ENCODE results near the gene EGFL6. TPM values are rescaled to one million over a fixed set of nuclear protein-coding genes. Genes with fewer than 3 reads are reported as not detected.
"Not testable (repeated sequence)": the region's sequence is repeated elsewhere in the genome, so short reads cannot be mapped to it uniquely, and the experiment has no call there.

EGFL6 gene
- total and polyA plus RNA-seq, 10 of the 15 experiments (the other 5 are each of a cell fraction or from before 2014, with no cell fraction given) = 0.03 TPM; not detected in 9

DNA sequence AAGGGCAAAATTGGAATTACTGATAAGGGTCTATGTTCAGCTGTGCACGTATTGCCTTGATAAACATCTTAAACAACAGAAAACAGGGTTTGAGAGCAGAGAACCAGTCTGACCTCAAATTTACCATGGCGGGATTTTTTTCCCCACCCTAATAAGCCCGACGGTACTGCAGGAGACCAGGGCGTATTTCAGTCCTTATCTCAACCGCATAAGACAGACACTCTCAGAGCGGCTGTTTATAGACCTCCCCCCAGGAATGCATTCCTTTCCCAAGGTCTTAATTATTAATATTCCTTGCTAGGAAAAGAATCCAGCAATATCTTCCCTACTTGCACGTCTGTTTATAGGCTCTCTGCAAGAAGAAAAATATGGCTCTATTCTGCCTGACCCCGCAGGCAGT, 67.8 kb downstream of the EGFL6 start:
- DNase-seq (ENCODE audit: low read depth, low spot score); H3K4me3 ChIP-seq; ATAC-seq; H4K20me1 ChIP-seq (ENCODE audit: control insufficient read depth, insufficient read depth); FAIRE-seq; SMC1A ChIA-PET (ENCODE audit: uncharacterized antibody, unreplicated experiment); H3K27ac ChIP-seq (ENCODE audit: control insufficient read depth, insufficient read depth); H3K4me1 ChIP-seq (ENCODE audit: control insufficient read depth, insufficient read depth, low read length); intact Hi-C loops (cut with micrococcal nuclease; ENCODE audit: unreplicated experiment); H3K36me3 ChIP-seq (ENCODE audit: control insufficient read depth in 2 of 2, insufficient read depth in 2 of 2, low read length in 1 of 2); H2AFZ ChIP-seq (ENCODE audit: control insufficient read depth, low read depth, low read length); BruUV-seq (replicated peaks); RAD21 ChIA-PET (ENCODE audit: unreplicated experiment); H3K27me3 ChIP-seq (replicated peaks in 1 of 2; ENCODE audit: control insufficient read depth in 2 of 2, insufficient read depth in 2 of 2, low read length in 1 of 2); H3K9ac ChIP-seq (ENCODE audit: control insufficient read depth, insufficient read depth, low read length); H3K4me2 ChIP-seq (ENCODE audit: control insufficient read depth, insufficient read depth); CTCF ChIA-PET; H3K79me2 ChIP-seq (ENCODE audit: control insufficient read depth, insufficient read depth, low read length); POLR2A ChIA-PET: not testable (repeated sequence)
- in situ Hi-C loops (cut with MboI) = loop anchor here (5.0 kb wide), 1 partner anchor 120 kb away; no protein-coding TSS in a partner anchor
- 57% methylated on average over 9 of the region's 9 CpGs for WGBS (ENCODE audit: insufficient coverage, insufficient replicate concordance, low lambda C conversion rate, missing lambda C conversion rate)
- H3K9me3 ChIP-seq (replicated peaks; ENCODE audit: control insufficient read depth, insufficient read depth, low read length) = peaks cover 10% of the 10 kb centered on the region

DNA sequence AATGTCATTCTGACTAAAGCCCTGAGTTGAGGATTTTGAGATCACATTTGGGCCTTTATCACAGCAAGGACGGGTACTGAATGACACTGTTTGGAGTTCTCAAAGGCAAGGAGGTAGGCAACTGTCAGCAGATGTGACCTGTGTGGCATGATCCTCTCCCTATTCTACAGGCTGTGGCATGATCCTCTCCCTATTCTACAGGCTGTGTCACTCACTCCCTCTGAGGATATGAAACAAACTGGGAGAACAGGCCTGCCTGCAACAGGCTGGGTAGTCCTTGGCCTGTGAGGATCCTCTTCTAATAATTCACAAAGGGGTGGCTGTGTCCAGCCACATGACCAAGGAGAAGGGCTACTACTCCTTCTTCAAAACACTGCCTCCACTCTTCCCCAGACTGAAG, 68.6 kb downstream of the EGFL6 start:
- Histone ChIP-seq H2AFZ (ENCODE audit: control insufficient read depth, low read depth, low read length) (no peak overlapping the region), H3K9me3 (replicated peaks; ENCODE audit: control insufficient read depth, insufficient read depth, low read length) (peaks cover 10% of the 10 kb centered on the region), H3K4me2 (ENCODE audit: control insufficient read depth, insufficient read depth) (no peak overlapping the region), H3K36me3 (ENCODE audit: control insufficient read depth in 2 of 2, insufficient read depth in 2 of 2, low read length in 1 of 2) (no peaks in the 10 kb centered on the region), H3K79me2 (ENCODE audit: control insufficient read depth, insufficient read depth, low read length) (no peaks in the 10 kb centered on the region), H3K9ac (ENCODE audit: control insufficient read depth, insufficient read depth, low read length) (no peak overlapping the region), H3K27me3 (replicated peaks in 1 of 2; ENCODE audit: control insufficient read depth in 2 of 2, insufficient read depth in 2 of 2, low read length in 1 of 2) (no peaks in the 10 kb centered on the region; a peak in 1 of 4 replicates), H4K20me1 (ENCODE audit: control insufficient read depth, insufficient read depth) (no peaks in the 10 kb centered on the region), H3K4me3 (no peak overlapping the region), H3K27ac (ENCODE audit: control insufficient read depth, insufficient read depth) (no peak overlapping the region), H3K4me1 (ENCODE audit: control insufficient read depth, insufficient read depth, low read length) (no peaks in the 10 kb centered on the region)
- WGBS (ENCODE audit: insufficient coverage, insufficient replicate concordance, low lambda C conversion rate, missing lambda C conversion rate) = 4% methylated on average over 1 of the region's 1 CpG
- BruUV-seq (replicated peaks) = no TSS peak
- TF ChIP-seq ZNF274 (IDR thresholded peaks at IDR 0.05; ENCODE audit: insufficient read depth, insufficient read length) (no peak), TCF3 (IDR thresholded peaks at IDR 0.05; ENCODE audit: borderline replicate concordance, insufficient read depth, low read depth, low read length) (no peak), SPI1 (IDR thresholded peaks at IDR 0.05; ENCODE audit: borderline replicate concordance, insufficient read depth, low read depth, low read length) (no peak), IRF4 (IDR thresholded peaks at IDR 0.05; ENCODE audit: low read depth, low read length) (no peak), TCF7 (IDR thresholded peaks at IDR 0.05; ENCODE audit: borderline replicate concordance) (no peak), CBFB (IDR thresholded peaks at IDR 0.05; ENCODE audit: low read depth) (no peak), ZNF207 (IDR thresholded peaks at IDR 0.05; ENCODE audit: borderline replicate concordance) (no peak)
- TF ChIP-seq, protein P1, sequence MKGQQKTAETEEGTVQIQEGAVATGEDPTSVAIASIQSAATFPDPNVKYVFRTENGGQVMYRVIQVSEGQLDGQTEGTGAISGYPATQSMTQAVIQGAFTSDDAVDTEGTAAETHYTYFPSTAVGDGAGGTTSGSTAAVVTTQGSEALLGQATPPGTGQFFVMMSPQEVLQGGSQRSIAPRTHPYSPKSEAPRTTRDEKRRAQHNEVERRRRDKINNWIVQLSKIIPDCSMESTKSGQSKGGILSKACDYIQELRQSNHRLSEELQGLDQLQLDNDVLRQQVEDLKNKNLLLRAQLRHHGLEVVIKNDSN (IDR thresholded peaks at IDR 0.05; ENCODE audit: borderline replicate concordance, extremely low read length, insufficient read depth, low read depth, low read length) = no peak
- ChIA-PET POLR2A (no interaction called here), RAD21 (ENCODE audit: unreplicated experiment) (no interaction called here), CTCF (no interaction called here), SMC1A (ENCODE audit: uncharacterized antibody, unreplicated experiment) (no interaction called here)
- in situ Hi-C loops (cut with MboI) = loop anchor here (5.0 kb wide), 1 partner anchor 121 kb away; no protein-coding TSS in a partner anchor
- no peak for DNase-seq (ENCODE audit: low read depth, low spot score)
- no peak for FAIRE-seq
- intact Hi-C loops (cut with micrococcal nuclease; ENCODE audit: unreplicated experiment) = no loop called here
- no peak for ATAC-seq
